CD14-positive monocyte (primary cell): ENCODE results near the gene CACYBP. TPM values are rescaled to one million over a fixed set of nuclear protein-coding genes. Genes with fewer than 3 reads are reported as not detected.

Experiments used
- DNase-seq, 3 donors: peaks; one replicate each; pipeline ENCODE4 v3.0.0-alpha.2; 2011 to 2022
- H2AFZ ChIP-seq: 2 replicates; pipeline ENCODE4 v1.6.0; 2012; ENCODE audit warnings: mild to moderate bottlenecking, low read depth, low read length, inconsistent platforms; ENCODE audit not compliant: insufficient read depth, poor library complexity, severe bottlenecking
- H3K27ac ChIP-seq, 2 donors: 1 replicate in 1 of 2; 2 replicates in 1 of 2; pipeline ENCODE4 v1.5.1; 2012 to 2013; ENCODE audit warnings: low read length in 2 of 2, control low read depth in 1 of 2, inconsistent platforms in 1 of 2, low read depth in 1 of 2, mild to moderate bottlenecking in 1 of 2
- H3K27me3 ChIP-seq, 2 donors: one replicate each; pipeline versions ENCODE4 v1.6.0 to v1.6.1; 2011 to 2013; ENCODE audit warnings: low read length in 2 of 2; ENCODE audit not compliant: control insufficient read depth in 2 of 2, insufficient read depth in 2 of 2
- H3K36me3 ChIP-seq, 2 donors: replicated peaks in 1 of 2; 1 replicate in 1 of 2; 2 replicates in 1 of 2; pipeline versions ENCODE4 v1.5.1 to v1.6.1; 2012 to 2013; ENCODE audit warnings: low read length in 2 of 2, control low read depth in 1 of 2, inconsistent platforms in 1 of 2, mild to moderate bottlenecking in 1 of 2; ENCODE audit not compliant: insufficient read depth in 2 of 2, control insufficient read depth in 1 of 2
- H3K4me1 ChIP-seq, 2 donors: 1 replicate in 1 of 2; 2 replicates in 1 of 2; pipeline versions ENCODE4 v1.5.1 to v1.6.1; 2012 to 2013; ENCODE audit warnings: low read length in 2 of 2, control low read depth in 1 of 2, inconsistent platforms in 1 of 2, mild to moderate bottlenecking in 1 of 2, moderate library complexity in 1 of 2; ENCODE audit not compliant: insufficient read depth in 2 of 2, control insufficient read depth in 1 of 2
- H3K4me2 ChIP-seq: replicated peaks from 2 replicates; pipeline ENCODE3; 2012; ENCODE audit warnings: low read length, moderate library complexity, mild to moderate bottlenecking; ENCODE audit not compliant: poor library complexity, severe bottlenecking; ENCODE audit errors: extremely low read depth
- H3K4me3 ChIP-seq, 3 experiments: fragments of 200-600 bp in 1 of 3; sonication (generic) in 1 of 3; replicated peaks in 1 of 3; 1 replicate in 2 of 3; 2 replicates in 1 of 3; pipeline ENCODE4 v1.5.1; 2011 to 2013; ENCODE audit warnings: low read length in 3 of 3, mild to moderate bottlenecking in 3 of 3, control low read depth in 2 of 3, low read depth in 2 of 3, inconsistent platforms in 1 of 3, moderate library complexity in 1 of 3
- H3K79me2 ChIP-seq: 2 replicates; pipeline ENCODE4 v1.6.0; 2012; ENCODE audit warnings: mild to moderate bottlenecking, control low read depth, inconsistent platforms, low read length, moderate library complexity; ENCODE audit not compliant: insufficient read depth
- H3K9ac ChIP-seq: 2 replicates; pipeline ENCODE4 v1.6.0; 2017; ENCODE audit warnings: low read length, mild to moderate bottlenecking; ENCODE audit not compliant: insufficient read depth, poor library complexity, severe bottlenecking
- H3K9me3 ChIP-seq, 2 donors: replicated peaks in 1 of 2; 1 replicate in 1 of 2; 2 replicates in 1 of 2; pipeline versions ENCODE4 v1.5.1 to v1.6.1; 2012 to 2013; ENCODE audit warnings: low read length in 2 of 2, control low read depth in 1 of 2; ENCODE audit not compliant: control insufficient read depth in 1 of 2, insufficient read depth in 1 of 2
- H4K20me1 ChIP-seq: 2 replicates; pipeline ENCODE4 v1.6.0; 2012; ENCODE audit warnings: mild to moderate bottlenecking, low read length, control low read depth, moderate library complexity; ENCODE audit not compliant: insufficient read depth
- H3K27ac Mint-ChIP-seq, 7 donors: one replicate each; pipeline ENCODE4 v1.8.0; 2020; ENCODE audit warnings: mild to moderate bottlenecking in 7 of 7, mixed read lengths in 7 of 7, moderate library complexity in 6 of 7, inconsistent platforms in 2 of 7
- H3K27me3 Mint-ChIP-seq, 3 donors: one replicate each; pipeline ENCODE4 v1.8.0; 2021 to 2022; ENCODE audit warnings: low read depth in 3 of 3, mild to moderate bottlenecking in 3 of 3, mixed read lengths in 3 of 3, moderate library complexity in 3 of 3, inconsistent platforms in 1 of 3
- H3K36me3 Mint-ChIP-seq, 2 donors: one replicate each; pipeline ENCODE4 v1.8.0; 2020; ENCODE audit warnings: mixed read lengths in 2 of 2, inconsistent platforms in 1 of 2, mild to moderate bottlenecking in 1 of 2
- H3K4me1 Mint-ChIP-seq: one replicate; pipeline ENCODE4 v1.8.0; 2020; ENCODE audit warnings: mild to moderate bottlenecking, mixed read lengths
- H3K4me3 Mint-ChIP-seq, 2 donors: one replicate each; pipeline ENCODE4 v1.8.0; 2020; ENCODE audit warnings: mild to moderate bottlenecking in 2 of 2, mixed read lengths in 2 of 2, moderate library complexity in 1 of 2
- H3K9me3 Mint-ChIP-seq, 7 donors: one replicate each; pipeline ENCODE4 v1.8.0; 2020 to 2022; ENCODE audit warnings: mixed read lengths in 7 of 7, mild to moderate bottlenecking in 6 of 7, moderate library complexity in 6 of 7, inconsistent platforms in 2 of 7
- WGBS: methylation state at CpG from one replicate; pipeline ENCODE4 v1.1.5; 2013; ENCODE audit warnings: missing lambda C conversion rate; ENCODE audit not compliant: insufficient coverage; 5-methylcytosine and 5-hydroxymethylcytosine counted together
- intact Hi-C, 2 donors: fragments of 100-400 bp; cut with micrococcal nuclease; formaldehyde crosslinking; loops; one replicate each; pipeline versions ENCODE4 v1.15.0 to v1.15.1; 2023
- polyA plus RNA-seq, 3 donors: library from polyadenylated mRNA; depleted of rRNA in 1 of 3; unstranded in 2 of 3; stranded (reverse) in 1 of 3; fragments of 300-500 nt in 2 of 3; fragments of >200 nt in 1 of 3; fragmentation: Illumina TruSeq in 2 of 3; gene quantifications; 1 replicate in 2 of 3; 2 replicates in 1 of 3; pipeline ENCODE4 v1.2.3, GENCODE V29; 2012 to 2021
- TF ChIP-seq, protein P1 (sequence below): fragments of 200-600 bp; IDR thresholded peaks from one replicate; pipeline ENCODE4 v1.8.0; 2022; ENCODE audit warnings: antibody characterized with exemption, mild to moderate bottlenecking

Gene CACYBP
- polyA plus RNA-seq, 3 donors, result 15.0 to 86.9 (median 74.8) TPM

DNA sequence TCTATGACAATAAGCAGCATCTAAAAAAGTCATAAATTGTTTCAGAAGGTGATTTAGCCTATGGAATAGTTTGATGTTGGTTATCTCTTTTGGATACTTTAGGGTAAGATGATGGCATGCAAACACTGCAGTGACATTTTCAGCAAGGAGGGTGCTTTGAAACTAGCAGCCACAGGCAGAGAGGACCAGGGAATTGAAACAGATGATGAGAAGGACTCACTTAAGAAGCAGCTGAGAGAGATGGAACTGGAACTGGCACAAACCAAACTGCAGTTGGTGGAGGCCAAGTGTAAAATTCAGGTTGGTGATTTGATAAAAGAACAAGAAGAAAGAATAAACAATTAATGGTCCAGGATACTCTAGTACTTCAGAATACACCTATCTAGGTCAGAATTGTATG lies 11.2 kb upstream of the CACYBP start:
- H3K27ac ChIP-seq, result no peak overlapping the region
- H3K9me3 Mint-ChIP-seq, result no peaks in the 10 kb centered on the region
- no peaks in the 10 kb centered on the region for H3K27me3 ChIP-seq
- H3K79me2 ChIP-seq, result no peaks in the 10 kb centered on the region
- TF ChIP-seq, protein P1, sequence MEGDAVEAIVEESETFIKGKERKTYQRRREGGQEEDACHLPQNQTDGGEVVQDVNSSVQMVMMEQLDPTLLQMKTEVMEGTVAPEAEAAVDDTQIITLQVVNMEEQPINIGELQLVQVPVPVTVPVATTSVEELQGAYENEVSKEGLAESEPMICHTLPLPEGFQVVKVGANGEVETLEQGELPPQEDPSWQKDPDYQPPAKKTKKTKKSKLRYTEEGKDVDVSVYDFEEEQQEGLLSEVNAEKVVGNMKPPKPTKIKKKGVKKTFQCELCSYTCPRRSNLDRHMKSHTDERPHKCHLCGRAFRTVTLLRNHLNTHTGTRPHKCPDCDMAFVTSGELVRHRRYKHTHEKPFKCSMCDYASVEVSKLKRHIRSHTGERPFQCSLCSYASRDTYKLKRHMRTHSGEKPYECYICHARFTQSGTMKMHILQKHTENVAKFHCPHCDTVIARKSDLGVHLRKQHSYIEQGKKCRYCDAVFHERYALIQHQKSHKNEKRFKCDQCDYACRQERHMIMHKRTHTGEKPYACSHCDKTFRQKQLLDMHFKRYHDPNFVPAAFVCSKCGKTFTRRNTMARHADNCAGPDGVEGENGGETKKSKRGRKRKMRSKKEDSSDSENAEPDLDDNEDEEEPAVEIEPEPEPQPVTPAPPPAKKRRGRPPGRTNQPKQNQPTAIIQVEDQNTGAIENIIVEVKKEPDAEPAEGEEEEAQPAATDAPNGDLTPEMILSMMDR, result no peak
- peaks cover 20 to 80% of the 10 kb centered on the region in 2 donors for H3K36me3 ChIP-seq
- H4K20me1 ChIP-seq, result no peaks in the 10 kb centered on the region
- H3K27me3 Mint-ChIP-seq, result no peaks in the 10 kb centered on the region
- H3K4me2 ChIP-seq, result no peak overlapping the region
- peak overlapping the region in 1 of 7 donors; percentile 18 for H3K27ac Mint-ChIP-seq
- no peak overlapping the region for H3K9ac ChIP-seq
- intact Hi-C loops, result no loop called here
- no peak overlapping the region for H3K4me3 Mint-ChIP-seq
- H3K4me1 ChIP-seq, result peaks cover 3 to 13% of the 10 kb centered on the region in 2 donors
- no peak for DNase-seq
- peaks cover 8% of the 10 kb centered on the region for H3K4me1 Mint-ChIP-seq
- no peaks in the 10 kb centered on the region for H3K9me3 ChIP-seq
- H3K36me3 Mint-ChIP-seq, result peaks cover 42 to 66% of the 10 kb centered on the region in 2 donors
- H3K4me3 ChIP-seq, result no peak overlapping the region
- H2AFZ ChIP-seq, result no peak overlapping the region

DNA sequence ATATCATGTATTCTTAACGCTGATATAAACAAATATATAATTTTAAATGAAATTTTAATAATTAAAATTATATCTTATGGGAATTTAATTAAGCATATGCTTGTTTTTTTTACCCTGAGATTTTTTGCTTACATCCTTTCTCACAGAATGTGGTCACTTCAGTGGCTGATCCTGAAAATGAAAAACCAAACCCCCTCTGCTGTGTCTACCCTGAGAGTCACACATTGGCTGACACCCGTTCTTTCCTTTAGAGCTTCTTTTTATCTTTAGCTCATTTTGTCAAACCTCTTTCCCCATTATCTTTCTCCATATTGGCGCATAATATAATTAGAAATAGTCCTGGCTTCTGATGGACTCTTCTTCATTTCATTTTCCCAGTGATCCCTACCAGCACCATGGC lies 10.8 kb upstream of the CACYBP start:
- peaks cover 44 to 67% of the 10 kb centered on the region in 2 donors for H3K36me3 Mint-ChIP-seq
- WGBS, result 100% methylated on average over 1 of the region's 3 CpGs
- DNase-seq, result no peak
- Histone ChIP-seq H3K27ac (peak overlapping the region in 1 of 2 donors; percentile 83), H3K4me1 (peaks cover 3 to 13% of the 10 kb centered on the region in 2 donors), H3K27me3 (no peaks in the 10 kb centered on the region), H3K4me2 (no peak overlapping the region), H3K36me3 (peaks cover 17 to 80% of the 10 kb centered on the region in 2 donors), H2AFZ (no peak overlapping the region), H4K20me1 (no peaks in the 10 kb centered on the region), H3K4me3 (no peak overlapping the region), H3K79me2 (no peaks in the 10 kb centered on the region), H3K9me3 (no peaks in the 10 kb centered on the region), H3K9ac (no peak overlapping the region)
- H3K9me3 Mint-ChIP-seq, result no peaks in the 10 kb centered on the region
- intact Hi-C loops, result no loop called here
- no peak overlapping the region for H3K4me3 Mint-ChIP-seq
- H3K4me1 Mint-ChIP-seq, result peaks cover 8% of the 10 kb centered on the region
- H3K27ac Mint-ChIP-seq, result peak overlapping the region in 2 of 7 donors; percentile 3 to 52
- H3K27me3 Mint-ChIP-seq, result no peaks in the 10 kb centered on the region
- TF ChIP-seq, protein P1, result no peak
